ENCODE results near the gene XIRP2. TPM values are rescaled to one million over a fixed set of nuclear protein-coding genes. Genes with fewer than 3 reads are reported as not detected.

The XIRP2 gene
- total RNA-seq, 1 donor from 2014 or later, result 206 TPM

- no peak for ATAC-seq (ENCODE audit: poor library complexity)
- no peak for DNase-seq
- intact Hi-C loops (cut with DNase I), result no loop called here
Measured at GRCh38 chr2:166921261-166921896, 33.1 kb downstream of the XIRP2 start.

GRCh38 chr2:166924967-166925366 is 36.7 kb downstream of the XIRP2 start:
- ATAC-seq (ENCODE audit: poor library complexity), result no peak
- intact Hi-C loops (cut with DNase I), result no loop called here

GRCh38 chr2:166926657-166927056 is 38.4 kb downstream of the XIRP2 start:
- ATAC-seq (ENCODE audit: poor library complexity) (no peak), DNase-seq (no peak)
- intact Hi-C loops (cut with DNase I), result no loop called here

More at GRCh38 chr2:166924967-166925366, 36.7 kb downstream of the XIRP2 start:
- DNase-seq, result no peak

- intact Hi-C loops (cut with DNase I), result no loop called here
- no peak for DNase-seq
- ATAC-seq (ENCODE audit: poor library complexity), result no peak
Measured at GRCh38 chr2:166932032-166932431, 43.8 kb downstream of the XIRP2 start.

- DNase-seq, result no peak
- intact Hi-C loops (cut with DNase I), result no loop called here
- no peak for ATAC-seq (ENCODE audit: poor library complexity)
Measured at GRCh38 chr2:166934817-166935216, 46.5 kb downstream of the XIRP2 start.

GRCh38 chr2:166942377-166942776 is 54.1 kb downstream of the XIRP2 start:
- ATAC-seq (ENCODE audit: poor library complexity), result no peak

GRCh38 chr2:166944909-166945308 is 56.6 kb downstream of the XIRP2 start:
- ATAC-seq (ENCODE audit: poor library complexity) (no peak), DNase-seq (no peak)
- intact Hi-C loops (cut with DNase I), result no loop called here

More at GRCh38 chr2:166942377-166942776, 54.1 kb downstream of the XIRP2 start:
- no peak for DNase-seq
- intact Hi-C loops (cut with DNase I), result no loop called here

GRCh38 chr2:166957686-166958085 is 69.4 kb downstream of the XIRP2 start:
- ATAC-seq (ENCODE audit: poor library complexity) (no peak), DNase-seq (no peak)

GRCh38 chr2:166958986-166959481 is 70.8 kb downstream of the XIRP2 start:
- intact Hi-C loops (cut with DNase I), result no loop called here
- DNase-seq, result no peak
- no peak for ATAC-seq (ENCODE audit: poor library complexity)

More at GRCh38 chr2:166957686-166958085, 69.4 kb downstream of the XIRP2 start:
- intact Hi-C loops (cut with DNase I), result no loop called here

- ATAC-seq (ENCODE audit: poor library complexity), result no peak
- intact Hi-C loops (cut with DNase I), result no loop called here
Measured at GRCh38 chr2:166959556-166959955, 71.3 kb downstream of the XIRP2 start.

GRCh38 chr2:166960702-166961270 is 72.5 kb downstream of the XIRP2 start:
- DNase-seq (no peak), ATAC-seq (ENCODE audit: poor library complexity) (peak; percentile 41)
- intact Hi-C loops (cut with DNase I), result no loop called here

More at GRCh38 chr2:166959556-166959955, 71.3 kb downstream of the XIRP2 start:
- no peak for DNase-seq

GRCh38 chr2:166961933-166962332 is 73.7 kb downstream of the XIRP2 start:
- ATAC-seq (ENCODE audit: poor library complexity) (peak; percentile 79), DNase-seq (no peak)
- intact Hi-C loops (cut with DNase I), result no loop called here

GRCh38 chr2:166969486-166969885 is 81.2 kb downstream of the XIRP2 start:
- intact Hi-C loops (cut with DNase I), result no loop called here
- no peak for ATAC-seq (ENCODE audit: poor library complexity)
- no peak for DNase-seq

GRCh38 chr2:166972002-166972401 is 83.7 kb downstream of the XIRP2 start:
- intact Hi-C loops (cut with DNase I), result no loop called here
- no peak for ATAC-seq (ENCODE audit: poor library complexity)
- no peak for DNase-seq

- DNase-seq (no peak), ATAC-seq (ENCODE audit: poor library complexity) (no peak)
- intact Hi-C loops (cut with DNase I), result no loop called here
Measured at GRCh38 chr2:166972418-166972817, 84.1 kb downstream of the XIRP2 start.

- no peak for ATAC-seq (ENCODE audit: poor library complexity)
- DNase-seq, result no peak
- intact Hi-C loops (cut with DNase I), result no loop called here
Measured at GRCh38 chr2:166984188-166984587, 95.9 kb downstream of the XIRP2 start.

- intact Hi-C loops (cut with DNase I), result no loop called here
- ATAC-seq (ENCODE audit: poor library complexity), result no peak
Measured at GRCh38 chr2:166984797-166985196, 96.5 kb downstream of the XIRP2 start.

GRCh38 chr2:166994588-166995336 is 106.5 kb downstream of the XIRP2 start:
- ATAC-seq (ENCODE audit: poor library complexity) (no peak), DNase-seq (no peak)
- intact Hi-C loops (cut with DNase I), result no loop called here

More at GRCh38 chr2:166984797-166985196, 96.5 kb downstream of the XIRP2 start:
- no peak for DNase-seq

GRCh38 chr2:166996465-166996864 is 108.2 kb downstream of the XIRP2 start:
- ATAC-seq (ENCODE audit: poor library complexity) (no peak), DNase-seq (no peak)
- intact Hi-C loops (cut with DNase I), result no loop called here

GRCh38 chr2:167001165-167001564 is 112.9 kb downstream of the XIRP2 start:
- ATAC-seq (ENCODE audit: poor library complexity) (no peak), DNase-seq (no peak)
- intact Hi-C loops (cut with DNase I), result no loop called here
